Esophagus muscularis mucosa (tissue), 4 donors: ENCODE results near the gene CKB. TPM values are rescaled to one million over a fixed set of nuclear protein-coding genes. Genes with fewer than 3 reads are reported as not detected.

ENCODE experiments used
- DNase-seq: peaks from one replicate; pipeline ENCODE4 v3.0.0-alpha.2; 2017; ENCODE audit errors: extremely low spot score
- H3K27ac ChIP-seq, 4 donors: fragments of 200-600 bp; sonication (generic); replicated peaks in 1 of 4; 1 replicate in 3 of 4; 2 replicates in 1 of 4; pipeline ENCODE4 v1.5.1; 2016 to 2019; ENCODE audit warnings: mild to moderate bottlenecking in 1 of 4
- H3K27me3 ChIP-seq, 4 donors: fragments of 200-600 bp; sonication (generic); one replicate each; pipeline versions ENCODE4 v1.5.1 to v1.6.0; 2016 to 2019
- H3K36me3 ChIP-seq, 4 donors: fragments of 200-600 bp; sonication (generic); one replicate each; pipeline ENCODE4 v1.5.1; 2016 to 2019
- H3K4me1 ChIP-seq, 4 donors: fragments of 200-600 bp; sonication (generic); one replicate each; pipeline ENCODE4 v1.5.1; 2016 to 2019
- H3K4me3 ChIP-seq, 4 donors: fragments of 200-600 bp; sonication (generic); 1 replicate in 2 of 4; 2 replicates in 2 of 4; pipeline ENCODE4 v1.5.1; 2016 to 2019; ENCODE audit warnings: mild to moderate bottlenecking in 4 of 4, moderate library complexity in 1 of 4
- H3K9me3 ChIP-seq, 4 donors: fragments of 200-600 bp; sonication (generic); 1 replicate in 3 of 4; 2 replicates in 1 of 4; pipeline ENCODE4 v1.5.1; 2016 to 2019
- CTCF ChIP-seq, 3 experiments: fragments of 200-600 bp in 2 of 3; fragments of 450-650 bp in 1 of 3; sonication (generic) in 2 of 3; IDR thresholded peaks; one replicate each; pipeline ENCODE4 v1.5.1; 2017 to 2019; ENCODE audit warnings: antibody characterized with exemption in 3 of 3, mild to moderate bottlenecking in 2 of 3, moderate library complexity in 1 of 3
- EP300 ChIP-seq: sonication (generic); formaldehyde crosslinking; IDR thresholded peaks from one replicate; pipeline ENCODE4 v1.6.1; 2017; ENCODE audit warnings: antibody characterized with exemption
- POLR2A ChIP-seq: fragments of 450-650 bp; IDR thresholded peaks from one replicate; pipeline ENCODE4 v1.6.1; 2017; ENCODE audit warnings: antibody characterized with exemption, moderate library complexity, mild to moderate bottlenecking, low read depth
- POLR2AphosphoS5 ChIP-seq, 2 donors: sonication (generic); formaldehyde crosslinking; IDR thresholded peaks; one replicate each; pipeline ENCODE4 v1.6.1; 2017; ENCODE audit warnings: antibody characterized with exemption in 2 of 2
- WGBS: methylation state at CpG from one replicate; pipeline ENCODE4 v1.1.5; 2018; 5-methylcytosine and 5-hydroxymethylcytosine counted together
- intact Hi-C: fragments of 100-400 bp; cut with DNase I; formaldehyde crosslinking; loops from one replicate; pipeline ENCODE4 v1.15.1; 2023
- total RNA-seq, 4 donors: library from RNA; depleted of rRNA; stranded (reverse); fragments of >200 nt; gene quantifications; one replicate each; pipeline versions ENCODE4 v1.1.0 to v1.2.1, GENCODE V29; 2016

Gene CKB
- total RNA-seq, 4 donors from 2014 or later, result 917 to 1,843 (median 1,284) TPM

DNA sequence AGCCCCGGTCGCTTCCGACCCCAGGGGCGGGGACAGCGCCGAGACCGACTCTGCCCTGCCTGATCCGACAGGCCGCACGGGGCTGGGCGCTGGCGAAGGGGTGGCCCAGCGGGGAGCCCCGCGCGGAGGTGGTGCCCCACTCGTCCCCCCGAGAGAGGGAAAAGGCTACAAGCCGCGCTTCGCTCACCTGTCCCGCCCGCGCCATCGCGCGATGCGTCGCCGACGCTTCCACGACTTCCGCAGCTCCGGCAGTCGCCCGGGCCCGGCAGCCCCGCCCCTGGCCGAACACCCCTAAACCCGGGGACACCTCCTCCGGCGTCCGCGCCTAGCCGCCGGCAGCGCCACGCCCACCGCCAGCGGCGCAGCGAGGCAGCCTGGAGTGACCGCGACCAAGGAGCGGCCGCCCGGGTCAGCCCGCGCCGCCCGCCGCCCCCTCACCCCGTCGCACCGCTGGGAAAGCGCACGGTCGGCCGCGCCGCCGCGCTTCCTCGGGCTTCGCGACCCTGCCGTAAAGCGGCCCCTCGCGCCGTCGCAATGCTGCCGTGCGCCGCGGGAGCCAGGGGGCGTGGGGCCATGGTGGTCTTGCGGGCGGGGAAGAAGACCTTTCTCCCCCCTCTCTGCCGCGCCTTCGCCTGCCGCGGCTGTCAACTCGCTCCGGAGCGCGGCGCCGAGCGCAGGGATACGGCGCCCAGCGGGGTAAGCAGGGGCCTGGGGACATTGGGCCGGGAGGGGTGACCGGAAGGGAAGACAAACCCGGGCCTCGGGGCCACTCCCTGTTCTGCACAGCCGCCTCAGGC, 40.0 kb upstream of the CKB start, which contains the start of the genes BAG5 and COA8:
Gene BAG5, minus strand, starts transcription at position 229 of the 797 bp plus-strand sequence. CDS start 1,493 bp downstream, outside the sequence.
Gene COA8, plus strand, starts transcription at position 532 of the 797 bp plus-strand sequence. Its CDS starts 42 bp downstream, at position 574.
- peak within 1 kb of the TSS; percentile 74 to 94 (median 87) for H3K4me3 ChIP-seq
- peaks cover 4 to 26% (median 26%) of the 10 kb centered on the region in 4 donors for H3K36me3 ChIP-seq
- WGBS, result under 1% methylated on average over 32 of the region's 109 CpGs
- DNase-seq, result no peak
- H3K27ac ChIP-seq, result peak within 1 kb of the TSS; percentile 91 to 98 (median 96)
- H3K4me1 ChIP-seq, result peaks cover 57 to 86% (median 72%) of the 10 kb centered on the region in 4 donors
- TF ChIP-seq CTCF (IDR thresholded peaks at IDR 0.05) (peak in 2 of 3 experiments; percentile 17 to 44), EP300 (no peak), POLR2AphosphoS5 (IDR thresholded peaks at IDR 0.05) (peak; percentile 85 to 94), POLR2A (peak; percentile 91)
- no peaks in the 10 kb centered on the region for H3K9me3 ChIP-seq
- intact Hi-C loops, result no loop called here
- no peaks in the 10 kb centered on the region for H3K27me3 ChIP-seq

- 0% methylated on average over 4 of the region's 25 CpGs for WGBS
- Histone ChIP-seq H3K36me3 (peaks cover 4 to 31% (median 26%) of the 10 kb centered on the region in 4 donors), H3K27me3 (no peaks in the 10 kb centered on the region), H3K27ac (peak overlapping the region; percentile 91 to 98 (median 96)), H3K4me3 (peak overlapping the region; percentile 74 to 94 (median 87)), H3K4me1 (peaks cover 62 to 86% (median 77%) of the 10 kb centered on the region in 4 donors), H3K9me3 (no peaks in the 10 kb centered on the region)
- intact Hi-C loops, result no loop called here
- TF ChIP-seq CTCF (IDR thresholded peaks at IDR 0.05) (no peak), EP300 (no peak), POLR2A (no peak), POLR2AphosphoS5 (IDR thresholded peaks at IDR 0.05) (no peak)
- DNase-seq, result no peak
Observed at GRCh38 chr14:103562179-103562428, 39.5 kb upstream of the CKB start.

DNA sequence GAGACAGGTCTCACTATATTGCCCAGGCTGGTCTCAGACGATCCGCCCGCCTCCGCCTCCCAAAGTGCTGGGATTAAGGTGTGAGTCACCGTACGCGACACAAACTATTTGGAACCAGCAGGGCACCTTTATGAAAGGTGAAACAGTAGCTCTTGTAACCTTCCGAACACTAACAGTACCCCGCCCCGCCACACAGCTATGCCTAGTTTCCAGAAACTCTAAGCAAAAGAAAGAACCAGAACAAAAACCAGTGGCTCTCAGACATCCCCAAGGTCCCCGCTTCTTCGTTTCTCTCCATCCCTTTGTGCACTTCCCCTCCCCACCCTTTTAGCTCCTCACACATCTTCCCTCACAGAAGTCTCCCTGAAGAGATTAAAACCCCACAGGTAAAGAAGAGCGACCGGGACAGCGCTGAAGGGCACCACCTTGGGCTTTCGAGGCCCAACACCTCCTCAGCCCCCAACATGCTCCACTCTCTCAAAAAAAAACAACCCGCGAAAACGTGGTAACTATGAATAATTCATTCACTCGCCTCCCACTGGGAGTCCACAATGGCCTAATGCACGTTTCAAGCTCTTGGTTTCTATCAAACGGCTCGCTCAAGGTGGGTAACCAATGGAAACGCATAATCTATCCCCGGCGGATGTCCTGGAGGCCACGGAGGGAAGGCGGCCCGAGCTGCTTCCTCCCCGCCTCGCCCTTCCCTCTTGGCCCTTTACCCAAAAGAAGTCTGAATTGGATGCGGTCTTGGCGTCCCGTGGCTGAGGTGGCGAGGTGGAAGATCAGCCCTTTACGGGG, 39.0 kb upstream of the CKB start:
- peak overlapping the region; percentile 91 to 98 (median 96) for H3K27ac ChIP-seq
- no peaks in the 10 kb centered on the region for H3K27me3 ChIP-seq
- H3K4me3 ChIP-seq, result peak overlapping the region; percentile 74 to 94 (median 87)
- WGBS, result 12% methylated on average over 25 of the region's 36 CpGs
- peaks cover 67 to 86% (median 80%) of the 10 kb centered on the region in 4 donors for H3K4me1 ChIP-seq
- intact Hi-C loops, result no loop called here
- no peak for DNase-seq
- no peaks in the 10 kb centered on the region for H3K9me3 ChIP-seq
- TF ChIP-seq CTCF (IDR thresholded peaks at IDR 0.05) (no peak), POLR2AphosphoS5 (IDR thresholded peaks at IDR 0.05) (peak in 1 of 2 donors; percentile 26), EP300 (no peak), POLR2A (no peak)
- H3K36me3 ChIP-seq, result peaks cover 4 to 32% (median 26%) of the 10 kb centered on the region in 4 donors

DNA sequence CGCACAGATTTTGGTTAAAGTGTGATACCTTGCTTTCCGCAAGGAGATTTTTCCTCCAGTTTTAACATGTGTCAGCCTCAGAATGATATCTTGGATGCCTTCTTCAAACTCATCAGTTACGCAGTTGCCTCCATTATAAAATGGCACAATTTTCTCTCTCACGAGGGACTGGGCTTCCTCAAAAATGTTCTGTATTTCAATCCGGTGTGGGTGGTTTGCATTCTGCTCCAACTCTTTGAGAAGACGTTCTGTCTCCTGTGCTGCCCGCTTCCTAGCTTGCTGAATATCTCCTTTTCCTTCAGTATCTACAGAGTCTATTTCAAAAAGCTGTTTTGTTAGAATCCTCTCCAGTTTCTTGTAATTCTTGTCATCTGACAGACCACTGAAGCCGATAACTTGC, 38.1 kb upstream of the CKB start:
- Histone ChIP-seq H3K36me3 (peaks cover 4 to 32% (median 24%) of the 10 kb centered on the region in 4 donors), H3K27ac (peak overlapping the region; percentile 91 to 98 (median 96)), H3K4me3 (peak overlapping the region; percentile 74 to 94 (median 87)), H3K9me3 (no peaks in the 10 kb centered on the region), H3K27me3 (no peaks in the 10 kb centered on the region), H3K4me1 (peaks cover 68 to 87% (median 83%) of the 10 kb centered on the region in 4 donors)
- no peak for DNase-seq
- WGBS, result 74% methylated on average over 8 of the region's 8 CpGs
- TF ChIP-seq POLR2AphosphoS5 (IDR thresholded peaks at IDR 0.05), result no peak
- intact Hi-C loops, result no loop called here

GRCh38 chr14:103559766-103560165, 37.1 kb upstream of the CKB start:
- Histone ChIP-seq H3K4me3 (no peak overlapping the region), H3K27me3 (no peaks in the 10 kb centered on the region), H3K36me3 (peaks cover 4 to 32% (median 25%) of the 10 kb centered on the region in 4 donors), H3K4me1 (peaks cover 64 to 87% (median 85%) of the 10 kb centered on the region in 4 donors), H3K27ac (peak overlapping the region; percentile 91 to 98 (median 96)), H3K9me3 (no peaks in the 10 kb centered on the region)
- TF ChIP-seq POLR2A (no peak), POLR2AphosphoS5 (IDR thresholded peaks at IDR 0.05) (no peak), EP300 (no peak), CTCF (IDR thresholded peaks at IDR 0.05) (no peak)
- no peak for DNase-seq
- intact Hi-C loops, result no loop called here
- 71% methylated on average over 9 of the region's 9 CpGs for WGBS
